Parathyroid adenoma (tissue), 2 donors: ENCODE results near the gene RBM4.

Experiments used
- H2AFZ ChIP-seq: fragments of 300-600 bp; sonication (generic); one replicate; pipeline ENCODE4 v1.7.0; 2017; ENCODE audit warnings: antibody characterized with exemption, mild to moderate bottlenecking
- H3K27ac ChIP-seq: fragments of 300-600 bp; sonication (generic); one replicate; pipeline ENCODE4 v1.7.0; 2017
- H3K27me3 ChIP-seq: fragments of 300-600 bp; sonication (generic); one replicate; pipeline ENCODE4 v1.7.0; 2017; ENCODE audit warnings: low read length; ENCODE audit not compliant: control insufficient read depth, insufficient read depth
- H3K36me3 ChIP-seq: fragments of 300-600 bp; sonication (generic); one replicate; pipeline ENCODE4 v1.7.0; 2017; ENCODE audit warnings: low read length; ENCODE audit not compliant: control insufficient read depth, insufficient read depth
- H3K4me1 ChIP-seq: fragments of 300-600 bp; sonication (generic); one replicate; pipeline ENCODE4 v1.7.0; 2017; ENCODE audit warnings: control low read depth
- H3K4me2 ChIP-seq: fragments of 300-600 bp; sonication (generic); one replicate; pipeline ENCODE4 v1.7.0; 2017; ENCODE audit warnings: low read length
- H3K4me3 ChIP-seq: fragments of 300-600 bp; sonication (generic); one replicate; pipeline ENCODE4 v1.7.0; 2017; ENCODE audit warnings: low read depth, low read length
- H3K79me2 ChIP-seq: fragments of 300-600 bp; sonication (generic); one replicate; pipeline ENCODE4 v1.7.0; 2017; ENCODE audit warnings: control low read depth
- H3K9ac ChIP-seq: fragments of 300-600 bp; sonication (generic); one replicate; pipeline ENCODE4 v1.7.0; 2017; ENCODE audit warnings: mild to moderate bottlenecking
- H3K9me3 ChIP-seq: fragments of 300-600 bp; sonication (generic); one replicate; pipeline ENCODE4 v1.7.0; 2017; ENCODE audit warnings: low read length; ENCODE audit not compliant: control insufficient read depth
- CTCF ChIP-seq: fragments of 300-600 bp; sonication (generic); IDR thresholded peaks from one replicate; pipeline ENCODE4 v1.7.0; 2017; ENCODE audit warnings: antibody characterized with exemption, mild to moderate bottlenecking
- donor health status: primary hyperparathyroidism.

RBM4 gene

GRCh38 chr11:66649903-66650302 is 11.4 kb downstream of the RBM4 start:
- Histone ChIP-seq H3K27ac (no peak overlapping the region), H3K4me3 (no peak overlapping the region), H3K36me3 (no peaks in the 10 kb centered on the region), H3K9me3 (no peaks in the 10 kb centered on the region), H3K27me3 (no peaks in the 10 kb centered on the region), H2AFZ (no peak overlapping the region), H3K9ac (no peak overlapping the region), H3K79me2 (peaks cover 5% of the 10 kb centered on the region), H3K4me2 (no peak overlapping the region), H3K4me1 (no peaks in the 10 kb centered on the region)
- TF ChIP-seq CTCF, result no peak

- Histone ChIP-seq H3K79me2 (peaks cover 6% of the 10 kb centered on the region), H3K4me1 (no peaks in the 10 kb centered on the region), H3K27me3 (no peaks in the 10 kb centered on the region), H3K4me3 (no peak overlapping the region), H2AFZ (no peak overlapping the region), H3K36me3 (no peaks in the 10 kb centered on the region), H3K9ac (no peak overlapping the region), H3K27ac (no peak overlapping the region), H3K4me2 (no peak overlapping the region), H3K9me3 (no peaks in the 10 kb centered on the region)
- TF ChIP-seq CTCF, result no peak
These were observed 12.5 kb downstream of the RBM4 start for GRCh38 chr11:66651016-66651415.

GRCh38 chr11:66652651-66653050 is 14.1 kb downstream of the RBM4 start:
- no peak overlapping the region for H2AFZ ChIP-seq
- no peaks in the 10 kb centered on the region for H3K27me3 ChIP-seq
- no peak overlapping the region for H3K4me2 ChIP-seq
- no peak overlapping the region for H3K4me3 ChIP-seq
- no peaks in the 10 kb centered on the region for H3K9me3 ChIP-seq
- H3K27ac ChIP-seq, result no peak overlapping the region
- H3K4me1 ChIP-seq, result no peaks in the 10 kb centered on the region
- H3K79me2 ChIP-seq, result peaks cover 6% of the 10 kb centered on the region
- no peak for TF ChIP-seq CTCF
- H3K36me3 ChIP-seq, result no peaks in the 10 kb centered on the region
- H3K9ac ChIP-seq, result no peak overlapping the region

- no peak overlapping the region for H3K4me3 ChIP-seq
- no peaks in the 10 kb centered on the region for H3K4me1 ChIP-seq
- H2AFZ ChIP-seq, result no peak overlapping the region
- H3K79me2 ChIP-seq, result peaks cover 6% of the 10 kb centered on the region
- H3K36me3 ChIP-seq, result no peaks in the 10 kb centered on the region
- H3K9me3 ChIP-seq, result no peaks in the 10 kb centered on the region
- no peak overlapping the region for H3K27ac ChIP-seq
- no peak overlapping the region for H3K4me2 ChIP-seq
- no peak for TF ChIP-seq CTCF
- no peak overlapping the region for H3K9ac ChIP-seq
- no peaks in the 10 kb centered on the region for H3K27me3 ChIP-seq
These were observed 14.6 kb downstream of the RBM4 start for GRCh38 chr11:66653123-66653522.

GRCh38 chr11:66659763-66660162 is 21.3 kb downstream of the RBM4 start:
- Histone ChIP-seq H3K4me2 (no peak overlapping the region), H3K4me3 (no peak overlapping the region), H3K9me3 (no peaks in the 10 kb centered on the region), H3K9ac (no peak overlapping the region), H3K27ac (no peak overlapping the region), H3K4me1 (no peaks in the 10 kb centered on the region), H3K36me3 (no peaks in the 10 kb centered on the region), H3K79me2 (peaks cover 3% of the 10 kb centered on the region), H3K27me3 (no peaks in the 10 kb centered on the region), H2AFZ (no peak overlapping the region)
- TF ChIP-seq CTCF, result no peak
